K562 (cell line): ENCODE results near the gene GIPR. TPM values are rescaled to one million over a fixed set of nuclear protein-coding genes. Genes with fewer than 3 reads are reported as not detected.

ENCODE experiments used
- BACH1 ChIP-seq: fragments of 200-800 bp; sonication (Bioruptor generic); IDR thresholded peaks from 2 replicates; pipeline ENCODE4 v1.6.1; 2016; ENCODE audit warnings: missing genetic modification characterization, missing compliant biosample characterization
- CC2D1A ChIP-seq: fragments of 450-650 bp; IDR thresholded peaks from 2 replicates; pipeline ENCODE4 v1.6.1; 2017; ENCODE audit warnings: mild to moderate bottlenecking
- CREM ChIP-seq: IDR thresholded peaks from 2 replicates; pipeline ENCODE4 v1.6.1; 2014; ENCODE audit warnings: antibody characterized with exemption, low read depth
- ESRRA ChIP-seq: fragments of 450-650 bp; IDR thresholded peaks from 2 replicates; pipeline ENCODE4 v1.6.1; 2014; ENCODE audit warnings: low read depth, mild to moderate bottlenecking, moderate library complexity, borderline replicate concordance
- FOXA1 ChIP-seq: fragments of 450-650 bp; IDR thresholded peaks from 2 replicates; pipeline ENCODE4 v1.6.1; 2016; ENCODE audit warnings: mild to moderate bottlenecking, borderline replicate concordance
- L3MBTL2 ChIP-seq: fragments of 450-650 bp; IDR thresholded peaks from 2 replicates; pipeline ENCODE4 v1.6.1; 2016; ENCODE audit warnings: mild to moderate bottlenecking, moderate library complexity
- MAFF ChIP-seq: IDR thresholded peaks from 2 replicates; pipeline ENCODE4 v1.6.1; 2012; ENCODE audit warnings: low read length, improper control_type of control experiment
- MTA1 ChIP-seq: fragments of 450-650 bp; IDR thresholded peaks from 2 replicates; pipeline ENCODE4 v1.6.1; 2017; ENCODE audit warnings: borderline replicate concordance
- PATZ1 ChIP-seq: fragments of 250-450 bp; sonication (Bioruptor Pico); IDR thresholded peaks from 2 replicates; pipeline ENCODE4 v1.5.0; 2020; ENCODE audit warnings: mild to moderate bottlenecking, borderline replicate concordance
- RFX1 ChIP-seq: fragments of 450-650 bp; IDR thresholded peaks from 2 replicates; pipeline ENCODE4 v1.6.1; 2016; ENCODE audit warnings: mild to moderate bottlenecking, moderate library complexity
- SIX5 ChIP-seq, 2 experiments: IDR thresholded peaks; 2 replicates each; pipeline ENCODE4 v1.6.1; 2011; ENCODE audit warnings: low read length in 2 of 2, borderline replicate concordance in 1 of 2, low read depth in 1 of 2, mild to moderate bottlenecking in 1 of 2, moderate library complexity in 1 of 2; ENCODE audit not compliant: insufficient read depth in 1 of 2
- SLC30A9 ChIP-seq: fragments of 250-450 bp; sonication (Bioruptor Pico); IDR thresholded peaks from 2 replicates; pipeline ENCODE4 v1.8.0; 2022; ENCODE audit warnings: mild to moderate bottlenecking, moderate library complexity
- TAF15 ChIP-seq: fragments of 200-400 bp; formaldehyde crosslinking; IDR thresholded peaks from 2 replicates; pipeline ENCODE4 v1.6.1; 2017; ENCODE audit warnings: mild to moderate bottlenecking, low read depth, low read length, moderate library complexity
- ZBTB1 ChIP-seq: sonication (generic); formaldehyde crosslinking; IDR thresholded peaks from 2 replicates; pipeline ENCODE4 v1.8.1; 2023; ENCODE audit warnings: missing genetic modification reagents, low read depth, mild to moderate bottlenecking, borderline replicate concordance
- ZNF282 ChIP-seq: sonication (generic); formaldehyde crosslinking; IDR thresholded peaks from 2 replicates; pipeline ENCODE4 v1.8.1; 2023; ENCODE audit warnings: missing genetic modification reagents
- ZNF318 ChIP-seq, 2 experiments: fragments of 450-650 bp; IDR thresholded peaks; 2 replicates each; pipeline ENCODE4 v1.6.1; 2016; ENCODE audit warnings: mild to moderate bottlenecking in 2 of 2, borderline replicate concordance in 1 of 2, low read depth in 1 of 2, moderate library complexity in 1 of 2
- ZNF445 ChIP-seq: fragments of 250-450 bp; sonication (Bioruptor Pico); IDR thresholded peaks from 2 replicates; pipeline ENCODE4 v1.4.0; 2020; ENCODE audit warnings: low read depth, mild to moderate bottlenecking, moderate library complexity
- ZNF764 ChIP-seq: fragments of 250-450 bp; sonication (Bioruptor Pico); IDR thresholded peaks from 2 replicates; pipeline ENCODE4 v1.4.0; 2020; ENCODE audit warnings: low read depth, mild to moderate bottlenecking, moderate library complexity
- ZNF766 ChIP-seq: fragments of 200-800 bp; sonication (Bioruptor generic); conservative IDR thresholded peaks from 2 replicates; pipeline ENCODE4 v1.6.1; 2016; ENCODE audit warnings: missing genetic modification characterization, missing compliant biosample characterization
- polyA plus RNA-seq, 8 experiments: library from polyadenylated mRNA; depleted of rRNA in 4 of 8; stranded (reverse) in 5 of 8; unstranded in 3 of 8; fragments of >200 nt; fragmentation: Nextera tagmentation in 2 of 8; fragmentation: Illumina TruSeq in 1 of 8; extraction: Ambion mirVana in 2 of 8; extraction: Trizol in 1 of 8; gene quantifications; 2 replicates each; pipeline versions ENCODE4 v1.2.1 to v1.2.3, GENCODE V29; 2011 to 2014; ENCODE audit warnings: inconsistent platforms in 1 of 8, missing spikeins in 1 of 8
- total RNA-seq, 7 experiments: library from RNA; depleted of rRNA in 6 of 7; stranded (reverse); fragments of >200 nt in 6 of 7; fragmentation: Illumina TruSeq in 2 of 7; extraction: Trizol in 2 of 7; gene quantifications; 2 replicates each; pipeline versions ENCODE4 v1.2.1 to v1.2.3, GENCODE V29; 2011 to 2021; ENCODE audit warnings: low replicate concordance in 1 of 7

The GIPR gene
- total and polyA plus RNA-seq, 9 of the 15 experiments (the other 6 are each of a cell fraction or from before 2014, with no cell fraction given): 2.2 to 26.8 (median 12.7) TPM

DNA sequence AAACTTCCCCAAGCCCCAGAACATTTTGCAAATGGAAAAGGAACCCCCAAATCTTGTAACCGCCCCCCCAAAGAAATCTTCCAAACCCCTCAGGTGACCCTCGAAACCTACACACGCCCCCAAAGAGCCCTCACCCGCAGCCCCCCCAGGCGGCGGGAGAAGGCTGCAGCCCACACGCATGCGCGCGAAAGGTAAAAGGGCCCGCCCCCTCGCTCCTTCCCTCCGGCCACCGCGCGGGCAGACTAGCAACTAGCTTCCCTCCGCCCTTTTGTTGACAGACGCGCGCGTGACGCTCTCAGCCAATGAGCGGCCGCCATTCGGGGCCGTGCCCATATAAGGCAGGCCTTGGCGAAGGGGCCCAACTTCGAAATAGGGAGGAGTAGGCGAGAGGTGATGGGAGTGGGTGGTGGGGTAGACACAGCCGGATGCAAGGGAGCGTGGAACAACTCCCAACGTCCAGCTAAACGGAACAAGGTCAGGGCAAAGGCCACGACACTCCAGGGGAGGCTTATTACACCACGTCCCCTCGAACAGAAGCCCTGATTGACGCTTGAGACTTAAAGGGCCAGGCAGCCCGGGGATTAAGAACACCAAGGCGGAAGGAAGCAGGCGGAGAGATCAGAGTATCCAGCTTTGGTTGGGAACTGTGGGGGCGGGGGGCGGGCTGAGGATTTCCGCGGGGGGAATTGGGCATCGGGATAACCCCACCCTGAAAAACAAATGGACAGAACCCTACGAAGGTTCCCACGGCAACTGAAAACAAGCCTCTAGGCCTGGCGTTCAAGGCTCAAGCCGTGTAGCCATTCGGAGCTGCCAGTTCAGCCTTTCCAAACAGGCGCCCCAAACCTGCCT is 49.3 kb downstream of the GIPR start (continued):
- TF ChIP-seq ZNF318 (IDR thresholded peaks at IDR 0.05; ENCODE audit: borderline replicate concordance in 1 of 2, low read depth in 1 of 2) (no peak), SLC30A9 (CRISPR knock-in tag) (no peak), BACH1 (tag) (peak; percentile 92), CREM (peak; percentile 94), ESRRA (peak; percentile 94), MAFF (no peak), CC2D1A (no peak), MTA1 (no peak), ZNF282 (CRISPR knock-in tag) (no peak), FOXA1 (no peak), TAF15 (no peak), ZNF764 (no peak), PATZ1 (CRISPR knock-in tag) (no peak), ZNF445 (CRISPR knock-in tag) (no peak), ZNF766 (peak; percentile 85), L3MBTL2 (peak; percentile 67), RFX1 (peak; percentile 81), ZBTB1 (no peak), SIX5 (IDR thresholded peaks at IDR 0.05; ENCODE audit: borderline replicate concordance in 1 of 2, insufficient read depth in 1 of 2, low read depth in 1 of 2, low read length in 2 of 2) (no peak)
